Skeletal muscle tissue (tissue), 4 donors: ENCODE results near the gene BNIP5. TPM values are rescaled to one million over a fixed set of nuclear protein-coding genes. Genes with fewer than 3 reads are reported as not detected.
A peak's percentile ranks its signal among the peaks of the same experiment; 100 is the strongest.
"Not testable (repeated sequence)": the region's sequence is repeated elsewhere in the genome, so short reads cannot be mapped to it uniquely, and the experiment has no call there.

ENCODE experiments used
- H3K27ac ChIP-seq: one replicate; pipeline ENCODE4 v1.7.0; 2013; ENCODE audit warnings: mild to moderate bottlenecking, low read depth, low read length, inconsistent platforms
- H3K27me3 ChIP-seq, 3 donors: one replicate each; pipeline ENCODE4 v1.7.0; 2013; ENCODE audit warnings: low read length in 3 of 3; ENCODE audit not compliant: control insufficient read depth in 3 of 3, insufficient read depth in 3 of 3
- H3K36me3 ChIP-seq, 3 donors: one replicate each; pipeline ENCODE4 v1.7.0; 2013; ENCODE audit warnings: low read length in 3 of 3; ENCODE audit not compliant: control insufficient read depth in 3 of 3, insufficient read depth in 3 of 3
- H3K4me1 ChIP-seq, 3 donors: one replicate each; pipeline ENCODE4 v1.7.0; 2013; ENCODE audit warnings: low read length in 3 of 3, mild to moderate bottlenecking in 3 of 3; ENCODE audit not compliant: control insufficient read depth in 3 of 3, insufficient read depth in 3 of 3
- H3K4me3 ChIP-seq, 3 donors: one replicate each; pipeline ENCODE4 v1.7.0; 2013; ENCODE audit warnings: low read length in 3 of 3
- H3K9ac ChIP-seq, 3 donors: one replicate each; pipeline ENCODE4 v1.7.0; 2013; ENCODE audit warnings: low read length in 3 of 3, mild to moderate bottlenecking in 3 of 3, moderate library complexity in 2 of 3, low read depth in 1 of 3
- H3K9me3 ChIP-seq, 3 donors: one replicate each; pipeline ENCODE4 v1.7.0; 2013; ENCODE audit warnings: low read length in 3 of 3; ENCODE audit not compliant: control insufficient read depth in 3 of 3
- total RNA-seq: library from RNA; depleted of rRNA; stranded (reverse); fragments of >200 nt; gene quantifications from one replicate; pipeline ENCODE4 v1.2.3, GENCODE V29; 2014
- donor health status: Osteomylitis.

BNIP5 gene
- total RNA-seq, 1 donor from 2014 or later, result not detected

GRCh38 chr6:36347621-36348020, 10.9 kb upstream of the BNIP5 start:
- Histone ChIP-seq H3K4me1 (peaks cover 0 to 9% (median 4%) of the 10 kb centered on the region in 3 donors), H3K36me3 (no peaks in the 10 kb centered on the region), H3K27me3 (peaks cover 3 to 16% (median 7%) of the 10 kb centered on the region in 3 donors), H3K9ac (no peak overlapping the region), H3K4me3 (no peak overlapping the region), H3K27ac (no peak overlapping the region), H3K9me3 (no peaks in the 10 kb centered on the region)

- Histone ChIP-seq H3K27ac (no peak overlapping the region), H3K9ac (no peak overlapping the region), H3K4me3 (no peak overlapping the region), H3K27me3 (peaks cover 3 to 18% (median 7%) of the 10 kb centered on the region in 3 donors), H3K4me1 (peaks cover 0 to 9% (median 4%) of the 10 kb centered on the region in 3 donors), H3K9me3 (no peaks in the 10 kb centered on the region), H3K36me3 (no peaks in the 10 kb centered on the region)
Measured at GRCh38 chr6:36346486-36347273, 10.0 kb upstream of the BNIP5 start.

GRCh38 chr6:36345681-36346466, 9.2 kb upstream of the BNIP5 start:
- H3K27me3 ChIP-seq, result peaks cover 3 to 20% (median 7%) of the 10 kb centered on the region in 3 donors
- no peaks in the 10 kb centered on the region for H3K9me3 ChIP-seq
- peaks cover under 1 to 5% (median 4%) of the 10 kb centered on the region in 3 donors for H3K4me1 ChIP-seq
- H3K36me3 ChIP-seq, result no peaks in the 10 kb centered on the region
- no peak overlapping the region for H3K9ac ChIP-seq
- H3K4me3 ChIP-seq, result no peak overlapping the region
- H3K27ac ChIP-seq, result no peak overlapping the region

GRCh38 chr6:36343109-36343680, 6.5 kb upstream of the BNIP5 start:
- no peak overlapping the region for H3K27ac ChIP-seq
- H3K4me1 ChIP-seq, result peaks cover 2 to 7% (median 3%) of the 10 kb centered on the region in 3 donors
- no peak overlapping the region for H3K4me3 ChIP-seq
- H3K27me3 ChIP-seq, result peaks cover 3 to 31% (median 12%) of the 10 kb centered on the region in 3 donors
- no peaks in the 10 kb centered on the region for H3K36me3 ChIP-seq
- H3K9me3 ChIP-seq, result no peaks in the 10 kb centered on the region
- no peak overlapping the region for H3K9ac ChIP-seq

- H3K4me3 ChIP-seq, result peak overlapping the region; percentile 13 to 48 (median 34)
- H3K4me1 ChIP-seq, result peaks cover 2 to 7% (median 3%) of the 10 kb centered on the region in 3 donors
- H3K27ac ChIP-seq, result no peak overlapping the region
- H3K9me3 ChIP-seq, result no peaks in the 10 kb centered on the region
- H3K36me3 ChIP-seq, result no peaks in the 10 kb centered on the region
- peaks cover 1 to 22% (median 15%) of the 10 kb centered on the region in 3 donors for H3K27me3 ChIP-seq
- H3K9ac ChIP-seq, result peak overlapping the region in 2 of 3 donors; percentile 54 to 65
Measured at GRCh38 chr6:36340618-36341454, 4.1 kb upstream of the BNIP5 start.

- Histone ChIP-seq H3K27ac (no peak overlapping the region), H3K9me3 (no peaks in the 10 kb centered on the region), H3K4me3 (no peak overlapping the region), H3K4me1 (peaks cover 2 to 7% (median 3%) of the 10 kb centered on the region in 3 donors), H3K36me3 (no peaks in the 10 kb centered on the region), H3K9ac (no peak overlapping the region), H3K27me3 (peaks cover 7 to 22% (median 19%) of the 10 kb centered on the region in 3 donors)
Measured at GRCh38 chr6:36340306-36340617, 3.6 kb upstream of the BNIP5 start.

GRCh38 chr6:36339146-36339545, 2.5 kb upstream of the BNIP5 start:
- Histone ChIP-seq H3K4me1 (peaks cover 2 to 7% (median 3%) of the 10 kb centered on the region in 3 donors), H3K9me3 (no peaks in the 10 kb centered on the region), H3K9ac (no peak overlapping the region), H3K4me3 (no peak overlapping the region), H3K27ac (no peak overlapping the region), H3K36me3 (no peaks in the 10 kb centered on the region), H3K27me3 (peaks cover 16 to 32% (median 29%) of the 10 kb centered on the region in 3 donors)

- H3K4me3 ChIP-seq, H3K4me1 ChIP-seq, H3K9ac ChIP-seq, H3K9me3 ChIP-seq, H3K27ac ChIP-seq, H3K36me3 ChIP-seq: not testable (repeated sequence)
- H3K27me3 ChIP-seq, result peaks cover 21 to 38% (median 36%) of the 10 kb centered on the region in 3 donors
Measured at GRCh38 chr6:36338223-36338622, 1.5 kb upstream of the BNIP5 start.

GRCh38 chr6:36337814-36338213, 1.1 kb upstream of the BNIP5 start:
- Histone ChIP-seq H3K9me3 (no peaks in the 10 kb centered on the region), H3K4me1 (peaks cover 2 to 7% (median 5%) of the 10 kb centered on the region in 3 donors), H3K36me3 (no peaks in the 10 kb centered on the region), H3K27me3 (peaks cover 21 to 38% (median 36%) of the 10 kb centered on the region in 3 donors), H3K27ac (no peak overlapping the region), H3K4me3 (no peak overlapping the region), H3K9ac (no peak overlapping the region)
